ENCODE measurements around the gene TMEM134.

- no peak for TF ChIP-seq CTCF (conservative IDR thresholded peaks at IDR 0.05; ENCODE audit: low read length)
- TF ChIP-seq EZH2phosphoT487 (IDR thresholded peaks at IDR 0.05; ENCODE audit: borderline replicate concordance, low read depth, low read length) = no peak
Measured at GRCh38 chr11:67437082-67437808, 31.8 kb downstream of the TMEM134 start, which contains the start of gene PTPRCAP.

Measured in OCI-LY7 (cell line).